Fibroblast of peridontal ligament (primary cell): ENCODE results near the gene UPK1A.
"Not testable (repeated sequence)": the region's sequence is repeated elsewhere in the genome, so short reads cannot be mapped to it uniquely, and the experiment has no call there.

ENCODE experiments used
- DNase-seq: peaks from one replicate; pipeline ENCODE4 v3.0.0-alpha.2; 2010; ENCODE audit errors: extremely low read depth

UPK1A gene

DNA sequence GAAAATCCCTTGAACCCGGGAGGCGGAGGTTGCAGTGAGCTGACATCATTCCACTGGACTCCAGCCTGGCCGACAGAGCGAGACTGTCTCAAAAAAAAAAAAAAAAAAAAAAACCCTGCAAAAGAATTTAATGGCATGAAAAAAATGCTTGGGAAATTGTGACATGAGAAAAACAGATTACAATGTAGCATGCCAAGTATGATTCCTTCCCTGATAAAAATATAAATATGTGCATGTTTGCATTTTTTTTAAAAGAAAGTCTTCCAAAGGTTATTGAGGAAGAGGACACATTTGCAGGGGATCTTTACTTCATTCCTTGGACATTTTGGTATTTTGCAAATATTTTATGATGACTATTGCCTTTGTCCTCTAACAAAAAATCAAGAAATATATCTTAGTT, 23.5 kb downstream of the UPK1A start:
- peak; percentile 48 for DNase-seq

DNA sequence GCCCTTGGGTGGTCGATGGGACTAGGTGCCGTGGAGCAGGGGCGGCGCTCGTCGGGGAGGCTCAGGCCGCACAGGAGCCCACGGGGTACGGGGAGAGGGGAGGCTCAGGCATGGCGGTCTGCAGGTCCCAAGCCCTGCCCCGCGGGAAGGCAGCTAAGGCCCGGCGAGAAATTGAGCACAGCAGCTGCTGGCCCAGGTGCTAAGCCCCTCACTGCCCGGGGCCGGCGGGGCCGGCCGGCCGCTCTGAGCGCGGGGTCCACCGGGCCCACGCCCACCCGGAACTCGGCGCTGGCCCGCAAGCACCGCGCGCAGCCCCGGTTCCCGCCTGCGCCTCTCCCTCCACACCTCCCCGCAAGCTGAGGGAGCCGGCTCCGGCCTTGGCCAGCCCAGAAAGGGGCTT, 24.8 kb downstream of the UPK1A start:
- not testable (repeated sequence) for DNase-seq

- DNase-seq: no peak
Measured at GRCh38 chr19:35692010-35692409, 25.7 kb downstream of the UPK1A start.

DNA sequence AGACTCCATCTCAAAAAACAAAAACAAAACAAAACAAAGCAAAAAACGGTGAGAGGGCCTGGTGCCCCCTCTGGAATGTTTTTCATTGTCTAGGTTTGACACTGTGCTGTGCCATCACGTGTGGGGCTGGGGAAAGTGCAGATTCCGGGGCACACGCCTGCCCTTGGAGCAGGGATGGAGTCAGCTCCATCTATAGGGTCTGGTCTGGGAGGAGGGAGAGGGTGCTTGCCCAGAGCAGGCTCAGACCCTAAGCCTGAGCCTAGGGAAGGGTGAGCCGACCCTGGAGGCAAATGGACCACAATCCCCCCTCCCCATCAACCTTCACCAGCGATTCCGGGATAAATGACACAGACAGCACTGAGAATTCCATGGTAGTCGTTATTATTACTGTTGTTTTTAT, 27.1 kb downstream of the UPK1A start:
- no peak for DNase-seq

DNA sequence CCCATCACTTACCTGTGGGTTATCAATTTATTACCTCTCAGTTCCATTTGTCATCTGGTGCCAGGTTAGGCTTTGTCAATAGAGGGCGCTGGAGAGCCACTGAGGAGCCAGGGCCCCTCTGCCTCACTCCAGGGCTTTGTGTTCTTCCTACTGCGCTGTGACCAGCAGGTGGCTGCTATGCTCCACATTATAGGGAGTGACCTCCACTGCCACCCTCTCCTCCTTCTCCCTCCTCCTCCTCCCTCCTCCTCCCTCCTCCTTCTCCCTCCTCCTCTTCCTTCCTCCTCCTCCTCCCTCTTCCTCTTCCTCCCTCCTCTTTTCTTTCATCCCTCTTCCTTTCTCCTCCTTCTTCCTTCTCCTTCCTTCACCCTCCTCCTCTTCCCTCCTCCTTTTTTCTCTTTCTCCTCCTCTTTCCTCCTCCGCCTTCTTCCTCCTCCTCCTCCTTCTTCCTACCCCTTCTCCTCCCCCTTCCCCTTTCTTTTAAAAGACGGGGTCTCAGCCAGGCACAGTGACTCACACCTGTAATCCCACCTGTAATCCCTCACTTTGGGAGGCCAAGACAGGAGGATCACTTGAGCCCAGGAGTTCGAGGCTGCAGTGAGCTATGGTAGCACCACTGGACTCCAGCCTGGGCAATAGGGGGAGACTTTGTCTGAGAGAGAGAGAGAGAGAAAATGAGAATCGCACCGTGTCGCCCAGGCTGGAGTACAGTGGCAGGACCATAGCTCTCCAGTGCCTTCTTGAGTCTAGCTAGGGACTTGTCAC, 27.7 kb downstream of the UPK1A start:
- DNase-seq: peak; percentile 79

- no peak for DNase-seq
Measured at GRCh38 chr19:35695895-35696422, 29.6 kb downstream of the UPK1A start.

- DNase-seq: no peak
Measured at GRCh38 chr19:35696835-35697234, 30.5 kb downstream of the UPK1A start.

GRCh38 chr19:35702223-35703012, 36.1 kb downstream of the UPK1A start:
- peak; percentile 97 for DNase-seq

GRCh38 chr19:35703343-35703742, 37.0 kb downstream of the UPK1A start:
- no peak for DNase-seq

GRCh38 chr19:35704218-35704617, 37.9 kb downstream of the UPK1A start, which contains the start of gene ZBTB32:
Gene ZBTB32 (plus strand): TSS chr19:35704558. CDS start chr19:35714627, 10,069 bp downstream.
- peak; percentile 26 for DNase-seq

- no peak for DNase-seq
Measured at GRCh38 chr19:35708391-35708790, 42.1 kb downstream of the UPK1A start.

GRCh38 chr19:35710784-35711723, 44.7 kb downstream of the UPK1A start:
- DNase-seq: no peak

DNA sequence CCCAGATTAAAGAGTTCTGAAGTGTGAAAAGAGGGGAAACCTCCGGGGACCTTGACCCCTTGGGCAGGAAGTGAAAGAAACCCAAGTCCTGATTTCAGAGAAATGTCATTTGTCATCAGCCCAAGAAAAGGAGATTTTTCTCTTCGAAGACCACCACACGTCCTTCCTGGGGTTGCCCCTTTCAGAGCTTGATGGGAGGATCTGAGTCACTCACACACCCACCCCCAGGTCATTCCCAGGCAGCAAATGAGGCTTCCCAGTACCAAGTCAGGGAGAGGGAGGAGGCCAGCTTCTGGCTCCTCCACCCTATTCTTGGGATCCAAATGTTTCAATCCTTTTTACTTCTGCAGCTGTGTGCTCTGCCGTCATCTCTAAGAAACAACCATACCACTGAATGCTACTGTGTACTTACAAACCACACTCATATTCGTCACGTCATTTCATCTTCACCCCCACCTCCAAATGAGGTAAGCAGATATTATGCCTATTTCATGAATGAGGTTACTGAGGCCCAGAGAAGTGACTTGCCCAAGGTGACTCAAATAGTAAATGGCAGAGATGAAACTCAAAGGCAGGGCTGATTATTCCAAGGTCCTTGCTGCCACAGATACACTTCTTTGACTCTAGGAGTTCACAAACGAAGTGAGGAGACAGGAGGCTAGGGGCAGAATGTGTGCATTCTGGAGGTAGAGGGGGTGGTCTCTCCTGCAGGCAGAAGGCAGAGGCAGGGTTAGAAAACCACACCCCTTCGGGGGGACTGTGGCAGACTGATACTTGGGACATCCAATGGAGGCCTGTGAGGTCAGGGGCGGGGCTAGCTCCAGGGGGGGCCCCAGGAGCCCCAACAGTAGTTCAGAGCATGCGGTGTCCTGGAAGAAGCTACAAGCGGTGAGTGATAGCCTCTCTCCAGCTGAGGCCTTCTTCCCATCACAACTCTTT, 46.5 kb downstream of the UPK1A start:
- no peak for DNase-seq

- no peak for DNase-seq
Measured at GRCh38 chr19:35713506-35713850, 47.2 kb downstream of the UPK1A start.

- DNase-seq: no peak
Measured at GRCh38 chr19:35713904-35714495, 47.7 kb downstream of the UPK1A start.

GRCh38 chr19:35714601-35715354, 48.5 kb downstream of the UPK1A start:
- no peak for DNase-seq

DNA sequence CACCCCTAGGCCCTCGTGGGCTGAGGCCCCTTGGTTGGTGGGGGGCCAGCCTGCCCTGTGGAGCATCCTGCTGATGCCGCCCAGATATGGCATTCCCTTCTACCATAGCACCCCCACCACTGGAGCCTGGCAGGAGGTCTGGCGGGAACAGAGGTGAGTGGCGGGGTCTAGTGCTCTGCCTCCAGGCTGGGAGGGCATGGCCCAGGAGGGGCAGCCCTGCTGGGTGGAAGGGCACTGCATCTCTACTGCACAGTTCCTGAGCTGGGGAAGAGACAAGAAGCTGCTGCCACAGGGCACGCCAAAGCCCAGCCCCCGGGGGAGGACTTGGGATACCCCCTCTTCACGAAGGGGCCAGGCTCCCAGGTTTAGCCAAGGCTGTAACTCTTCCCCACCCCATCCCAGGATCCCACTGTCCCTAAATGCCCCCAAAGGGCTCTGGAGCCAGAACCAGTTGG, 49.1 kb downstream of the UPK1A start:
- DNase-seq: no peak

DNA sequence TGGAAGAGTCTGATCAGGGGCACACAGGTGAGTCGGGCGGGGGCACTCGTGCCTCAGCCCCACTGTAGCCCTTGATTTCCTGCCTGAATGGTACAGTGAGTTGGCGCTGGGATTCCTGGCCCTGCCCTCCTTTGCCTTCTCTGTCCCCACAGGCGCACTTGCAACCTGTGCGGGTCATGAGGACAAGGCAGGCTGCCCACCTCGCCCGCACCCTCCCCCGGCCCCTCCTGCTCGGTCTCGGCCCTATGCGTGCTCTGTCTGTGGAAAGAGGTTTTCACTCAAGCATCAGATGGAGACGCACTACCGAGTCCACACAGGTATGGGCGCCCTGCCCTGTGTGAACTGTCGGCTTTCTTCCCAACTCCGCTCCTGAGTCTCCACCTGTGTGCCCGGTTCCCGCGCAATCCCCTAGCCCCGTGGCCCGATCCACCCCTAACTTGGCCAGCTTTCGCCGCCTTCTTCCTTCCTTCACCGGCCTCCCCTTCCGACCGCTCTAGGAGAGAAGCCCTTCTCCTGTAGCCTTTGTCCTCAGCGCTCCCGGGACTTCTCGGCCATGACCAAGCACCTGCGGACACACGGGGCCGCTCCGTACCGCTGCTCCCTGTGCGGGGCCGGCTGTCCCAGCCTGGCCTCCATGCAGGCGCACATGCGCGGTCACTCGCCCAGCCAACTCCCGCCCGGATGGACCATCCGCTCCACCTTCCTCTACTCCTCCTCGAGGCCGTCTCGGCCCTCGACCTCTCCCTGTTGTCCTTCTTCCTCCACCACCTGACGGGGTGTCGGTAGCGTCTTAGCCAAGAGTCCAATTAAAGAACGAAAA, 49.9 kb downstream of the UPK1A start:
- no peak for DNase-seq
